Tibial nerve (tissue), 3 donors: Measurements from ENCODE around the gene CRY1.

Experiments
- POLR2A ChIP-seq, 2 donors: fragments of 450-650 bp; IDR thresholded peaks; one replicate each; pipeline ENCODE4 v1.6.1; 2017; ENCODE audit warnings: antibody characterized with exemption in 2 of 2, mild to moderate bottlenecking in 2 of 2, moderate library complexity in 2 of 2
- TF ChIP-seq, protein P1 (sequence below), 5 experiments: fragments of 200-600 bp in 3 of 5; fragments of 450-650 bp in 2 of 5; sonication (generic) in 3 of 5; IDR thresholded peaks; one replicate each; pipeline ENCODE4 v1.5.1; 2016 to 2019; ENCODE audit warnings: antibody characterized with exemption in 5 of 5, mild to moderate bottlenecking in 3 of 5, moderate library complexity in 2 of 5

DNA sequence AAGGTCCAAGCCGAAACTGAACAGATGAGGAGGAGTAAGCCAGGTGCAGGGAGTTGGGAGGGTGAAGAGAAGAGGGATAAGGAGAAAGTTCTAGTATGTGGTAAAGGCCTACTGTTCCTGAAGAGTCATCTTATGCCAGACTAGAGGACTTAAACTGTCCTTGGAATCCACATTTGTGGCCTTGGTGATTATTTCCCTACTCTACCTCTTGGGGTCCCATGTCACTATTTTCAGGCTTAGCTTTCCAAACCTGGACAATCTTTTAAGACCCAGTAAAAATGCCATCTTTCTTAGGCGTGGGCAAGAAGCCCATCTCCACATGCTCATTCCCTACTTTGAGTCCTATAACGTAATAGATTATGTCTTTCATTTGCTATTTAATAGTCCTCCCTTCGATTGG is 40.1 kb upstream of the CRY1 start:
- no peak for TF ChIP-seq POLR2A (IDR thresholded peaks at IDR 0.05)
- TF ChIP-seq, protein P1, sequence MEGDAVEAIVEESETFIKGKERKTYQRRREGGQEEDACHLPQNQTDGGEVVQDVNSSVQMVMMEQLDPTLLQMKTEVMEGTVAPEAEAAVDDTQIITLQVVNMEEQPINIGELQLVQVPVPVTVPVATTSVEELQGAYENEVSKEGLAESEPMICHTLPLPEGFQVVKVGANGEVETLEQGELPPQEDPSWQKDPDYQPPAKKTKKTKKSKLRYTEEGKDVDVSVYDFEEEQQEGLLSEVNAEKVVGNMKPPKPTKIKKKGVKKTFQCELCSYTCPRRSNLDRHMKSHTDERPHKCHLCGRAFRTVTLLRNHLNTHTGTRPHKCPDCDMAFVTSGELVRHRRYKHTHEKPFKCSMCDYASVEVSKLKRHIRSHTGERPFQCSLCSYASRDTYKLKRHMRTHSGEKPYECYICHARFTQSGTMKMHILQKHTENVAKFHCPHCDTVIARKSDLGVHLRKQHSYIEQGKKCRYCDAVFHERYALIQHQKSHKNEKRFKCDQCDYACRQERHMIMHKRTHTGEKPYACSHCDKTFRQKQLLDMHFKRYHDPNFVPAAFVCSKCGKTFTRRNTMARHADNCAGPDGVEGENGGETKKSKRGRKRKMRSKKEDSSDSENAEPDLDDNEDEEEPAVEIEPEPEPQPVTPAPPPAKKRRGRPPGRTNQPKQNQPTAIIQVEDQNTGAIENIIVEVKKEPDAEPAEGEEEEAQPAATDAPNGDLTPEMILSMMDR (IDR thresholded peaks at IDR 0.05) = no peak
